PC-9 (cell line): ENCODE data around the gene IL1RAPL1. TPM values are rescaled to one million over a fixed set of nuclear protein-coding genes. Genes with fewer than 3 reads are reported as not detected.

ENCODE experiments used
- BruUV-seq: library from RNA; stranded (reverse); fragments of 400-500 nt; replicated peaks from 2 replicates; lab custom pipeline; 2021; lab: Mats Ljungman, UMichigan
- CTCF ChIA-PET: fragments of 300-600 bp; sonication (Branson Sonifier 250); formaldehyde crosslinking; loops from one replicate; lab custom pipeline; 2022; ENCODE audit warnings: antibody characterized with exemption; lab: Charles Lee
- POLR2A ChIA-PET: fragments of 300-600 bp; sonication (Branson Sonifier 250); formaldehyde crosslinking; loops from one replicate; lab custom pipeline; 2022; ENCODE audit warnings: antibody characterized with exemption; ENCODE audit not compliant: unreplicated experiment; lab: Charles Lee
- DNase-seq, 2 experiments: peaks; one replicate each; pipeline versions ENCODE4 v3.0.0 to v3.0.0-alpha.2; 2015 to 2022; ENCODE audit warnings: mixed read lengths in 1 of 2
- H2AFZ ChIP-seq: fragments of 200-600 bp; sonication (generic); 2 replicates; pipeline ENCODE4 v1.8.1; 2017; ENCODE audit warnings: antibody characterized with exemption
- H3F3A ChIP-seq: fragments of 200-600 bp; sonication (generic); 2 replicates; pipeline ENCODE4 v1.8.1; 2017; ENCODE audit warnings: antibody characterized with exemption, mild to moderate bottlenecking, low read depth; ENCODE audit not compliant: insufficient read depth
- H3K27ac ChIP-seq: fragments of 200-600 bp; sonication (generic); 2 replicates; pipeline ENCODE4 v1.6.1; 2016; ENCODE audit warnings: mixed run types
- H3K27me3 ChIP-seq: fragments of 200-600 bp; sonication (generic); 2 replicates; pipeline ENCODE4 v1.6.1; 2016; ENCODE audit warnings: low read depth, mixed run types; ENCODE audit not compliant: insufficient read depth
- H3K36me3 ChIP-seq: fragments of 200-600 bp; sonication (generic); 2 replicates; pipeline ENCODE4 v1.6.1; 2016; ENCODE audit warnings: low read depth, mixed run types
- H3K4me1 ChIP-seq: fragments of 200-600 bp; sonication (generic); replicated peaks from 2 replicates; pipeline ENCODE4 v1.6.1; 2016; ENCODE audit warnings: mixed run types; ENCODE audit not compliant: insufficient read depth
- H3K4me2 ChIP-seq: fragments of 200-600 bp; sonication (generic); 2 replicates; pipeline ENCODE4 v1.6.1; 2017; ENCODE audit warnings: mixed run types
- H3K4me3 ChIP-seq: fragments of 200-600 bp; sonication (generic); 2 replicates; pipeline ENCODE4 v1.6.1; 2016; ENCODE audit warnings: mixed run types
- H3K79me2 ChIP-seq: fragments of 200-600 bp; sonication (generic); 2 replicates; pipeline ENCODE4 v1.6.1; 2017; ENCODE audit warnings: low read depth, mixed run types
- H3K9me2 ChIP-seq: fragments of 200-600 bp; sonication (generic); 2 replicates; pipeline ENCODE4 v1.8.1; 2017; ENCODE audit warnings: mild to moderate bottlenecking; ENCODE audit not compliant: insufficient read depth
- H3K9me3 ChIP-seq: fragments of 200-600 bp; sonication (generic); 2 replicates; pipeline ENCODE4 v1.8.1; 2016; ENCODE audit warnings: low read depth; ENCODE audit not compliant: insufficient read depth
- H4K20me1 ChIP-seq: fragments of 200-600 bp; sonication (generic); 2 replicates; pipeline ENCODE4 v1.8.1; 2017; ENCODE audit not compliant: insufficient read depth
- EZH2 ChIP-seq: fragments of 200-600 bp; sonication (generic); IDR thresholded peaks from 2 replicates; pipeline ENCODE4 v1.8.0; 2017; ENCODE audit warnings: antibody characterized with exemption, low read depth
- intact Hi-C: fragments of 100-400 bp; cut with micrococcal nuclease; formaldehyde crosslinking; loops from one replicate; pipeline ENCODE4 v1.10.0; 2022; ENCODE audit not compliant: unreplicated experiment
- total RNA-seq: library from RNA; stranded (reverse); gene quantifications from 2 replicates; pipeline ENCODE4 v1.2.3, GENCODE V29; 2021
- TF ChIP-seq, protein P1 (sequence below): fragments of 200-600 bp; sonication (generic); conservative IDR thresholded peaks from 2 replicates; pipeline ENCODE4 v1.6.1; 2017; ENCODE audit warnings: mixed run types, antibody characterized with exemption, mild to moderate bottlenecking, moderate library complexity

Gene IL1RAPL1
- total RNA-seq, 1 experiment from 2014 or later = 0.26 TPM

DNA sequence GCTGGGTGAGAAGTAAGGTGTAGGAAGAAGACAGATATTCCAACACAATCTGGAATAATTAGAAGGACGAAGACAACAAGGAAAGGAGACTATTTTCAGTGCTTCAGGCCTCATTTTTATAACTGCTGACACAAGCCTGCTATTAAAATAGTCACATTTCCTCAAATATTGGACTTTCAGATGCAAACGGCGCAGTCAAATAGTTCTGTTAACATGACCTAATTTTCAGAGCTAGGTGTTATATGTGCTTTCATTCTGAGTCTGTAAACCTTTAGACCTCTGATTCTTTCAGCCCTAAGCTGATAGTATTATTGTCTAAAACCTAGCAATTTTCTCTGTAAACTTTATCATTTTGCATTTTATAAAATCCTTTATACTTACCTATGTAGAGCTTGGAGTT, 261.5 kb downstream of the IL1RAPL1 start:
- H3K4me1 ChIP-seq = no peaks in the 10 kb centered on the region
- intact Hi-C loops = no loop called here

DNA sequence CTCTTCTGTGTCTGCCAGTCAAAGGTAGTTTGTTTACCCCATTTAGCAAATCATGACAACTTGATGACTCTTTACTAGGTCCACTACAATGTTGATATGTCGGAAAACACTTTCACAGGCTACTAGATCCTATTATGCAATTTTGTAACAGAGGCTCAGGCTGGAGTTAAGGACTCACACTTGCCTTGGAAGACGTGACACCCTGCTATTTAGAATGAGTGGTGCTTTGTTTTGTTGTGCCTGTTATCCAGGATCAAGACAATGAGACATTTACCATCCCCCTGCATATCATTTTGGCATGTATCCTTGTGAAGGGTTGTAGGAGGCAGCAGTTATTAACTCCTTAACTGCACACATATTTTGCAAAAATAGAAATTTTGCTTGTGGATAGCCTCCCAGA, 263.7 kb downstream of the IL1RAPL1 start:
- H3K36me3 ChIP-seq = no peaks in the 10 kb centered on the region
- no peaks in the 10 kb centered on the region for H4K20me1 ChIP-seq
- no peaks in the 10 kb centered on the region for H3K9me3 ChIP-seq
- CTCF ChIA-PET = no interaction called here
- no peaks in the 10 kb centered on the region for H3K9me2 ChIP-seq
- no peaks in the 10 kb centered on the region for H3K4me1 ChIP-seq
- no peaks in the 10 kb centered on the region for H3K79me2 ChIP-seq
- POLR2A ChIA-PET = no interaction called here
- TF ChIP-seq, protein P1, sequence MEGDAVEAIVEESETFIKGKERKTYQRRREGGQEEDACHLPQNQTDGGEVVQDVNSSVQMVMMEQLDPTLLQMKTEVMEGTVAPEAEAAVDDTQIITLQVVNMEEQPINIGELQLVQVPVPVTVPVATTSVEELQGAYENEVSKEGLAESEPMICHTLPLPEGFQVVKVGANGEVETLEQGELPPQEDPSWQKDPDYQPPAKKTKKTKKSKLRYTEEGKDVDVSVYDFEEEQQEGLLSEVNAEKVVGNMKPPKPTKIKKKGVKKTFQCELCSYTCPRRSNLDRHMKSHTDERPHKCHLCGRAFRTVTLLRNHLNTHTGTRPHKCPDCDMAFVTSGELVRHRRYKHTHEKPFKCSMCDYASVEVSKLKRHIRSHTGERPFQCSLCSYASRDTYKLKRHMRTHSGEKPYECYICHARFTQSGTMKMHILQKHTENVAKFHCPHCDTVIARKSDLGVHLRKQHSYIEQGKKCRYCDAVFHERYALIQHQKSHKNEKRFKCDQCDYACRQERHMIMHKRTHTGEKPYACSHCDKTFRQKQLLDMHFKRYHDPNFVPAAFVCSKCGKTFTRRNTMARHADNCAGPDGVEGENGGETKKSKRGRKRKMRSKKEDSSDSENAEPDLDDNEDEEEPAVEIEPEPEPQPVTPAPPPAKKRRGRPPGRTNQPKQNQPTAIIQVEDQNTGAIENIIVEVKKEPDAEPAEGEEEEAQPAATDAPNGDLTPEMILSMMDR = no peak
- no peak for TF ChIP-seq EZH2
- no peak overlapping the region for H3K4me2 ChIP-seq
- intact Hi-C loops = no loop called here
- no peak overlapping the region for H3K27ac ChIP-seq
- no peaks in the 10 kb centered on the region for H3K27me3 ChIP-seq
- H2AFZ ChIP-seq = no peak overlapping the region
- no TSS peak for BruUV-seq
- DNase-seq = no peak
- H3F3A ChIP-seq = no peaks in the 10 kb centered on the region
- H3K4me3 ChIP-seq = no peak overlapping the region

More for the DNA sequence above, 261.5 kb downstream of the IL1RAPL1 start:
- no peaks in the 10 kb centered on the region for H3F3A ChIP-seq
- H3K36me3 ChIP-seq = no peaks in the 10 kb centered on the region
- TF ChIP-seq EZH2 = no peak
- TF ChIP-seq, protein P1 = no peak
- H3K9me3 ChIP-seq = no peaks in the 10 kb centered on the region
- DNase-seq = no peak
- no peaks in the 10 kb centered on the region for H3K79me2 ChIP-seq
- H3K9me2 ChIP-seq = no peaks in the 10 kb centered on the region
- CTCF ChIA-PET = no interaction called here
- no peaks in the 10 kb centered on the region for H4K20me1 ChIP-seq
- H2AFZ ChIP-seq = no peak overlapping the region
- POLR2A ChIA-PET = no interaction called here
- H3K27me3 ChIP-seq = no peaks in the 10 kb centered on the region
- BruUV-seq = no TSS peak
- no peak overlapping the region for H3K27ac ChIP-seq
- no peak overlapping the region for H3K4me2 ChIP-seq
- no peak overlapping the region for H3K4me3 ChIP-seq

DNA sequence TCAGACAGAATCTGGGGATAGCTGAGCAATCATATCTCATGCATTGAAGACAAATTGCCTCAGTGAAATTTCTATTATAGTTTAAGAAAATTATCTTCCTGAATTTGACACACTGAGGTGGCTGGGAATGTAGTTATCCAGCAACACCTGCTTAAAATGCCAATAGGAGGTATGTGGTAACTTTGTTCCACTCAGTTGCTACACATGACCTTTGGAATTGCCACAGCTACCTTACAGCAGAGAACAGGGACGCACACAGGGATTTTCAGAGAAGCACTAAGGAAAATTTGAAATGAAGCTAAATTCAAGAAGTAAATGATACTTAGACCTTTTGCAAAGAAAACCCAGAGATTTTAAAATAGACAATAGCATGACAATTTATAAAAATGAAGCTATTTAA, 264.6 kb downstream of the IL1RAPL1 start:
- no peak overlapping the region for H3K4me3 ChIP-seq
- no peak overlapping the region for H3K27ac ChIP-seq
- CTCF ChIA-PET = no interaction called here
- H2AFZ ChIP-seq = no peak overlapping the region
- H3K4me1 ChIP-seq = no peaks in the 10 kb centered on the region
- no peaks in the 10 kb centered on the region for H3K27me3 ChIP-seq
- TF ChIP-seq EZH2 = no peak
- TF ChIP-seq, protein P1 = no peak
- H3K79me2 ChIP-seq = no peaks in the 10 kb centered on the region
- intact Hi-C loops = no loop called here
- POLR2A ChIA-PET = no interaction called here
- no peak for DNase-seq
- H3F3A ChIP-seq = no peaks in the 10 kb centered on the region
- no TSS peak for BruUV-seq
- H3K9me3 ChIP-seq = no peaks in the 10 kb centered on the region
- no peak overlapping the region for H3K4me2 ChIP-seq
- no peaks in the 10 kb centered on the region for H3K9me2 ChIP-seq
- H3K36me3 ChIP-seq = no peaks in the 10 kb centered on the region
- H4K20me1 ChIP-seq = no peaks in the 10 kb centered on the region
